Endothelial cell of umbilical vein (primary cell): ENCODE results near the gene SENP2. TPM values are rescaled to one million over a fixed set of nuclear protein-coding genes. Genes with fewer than 3 reads are reported as not detected.

Experiments used
- BruUV-seq: library from RNA; stranded (reverse); fragments of 400-500 nt; replicated peaks from 2 replicates; lab custom pipeline; 2021; lab: Mats Ljungman, UMichigan
- CTCF ChIA-PET: fragments of 300-600, 350-600 bp; sonication (Branson Sonifier 250); formaldehyde crosslinking; loops from one replicate; lab custom pipeline; 2021; ENCODE audit warnings: antibody characterized with exemption, inconsistent platforms; lab: Charles Lee
- POLR2A ChIA-PET: fragments of 300-600, 350-600 bp; sonication (Branson Sonifier 250); formaldehyde crosslinking; loops from one replicate; lab custom pipeline; 2021; ENCODE audit warnings: antibody characterized with exemption, inconsistent platforms; lab: Charles Lee
- DNase-seq: peaks from one replicate; pipeline ENCODE4 v3.0.0-alpha.2; 2011; ENCODE audit warnings: low read depth, low spot score
- FAIRE-seq: peaks from 2 replicates; lab custom pipeline; 2011; peaks lifted over from hg19 to GRCh38; lab: Jason Lieb, UNC
- H2AFZ ChIP-seq: 2 replicates; pipeline ENCODE4 v1.6.0; 2012; ENCODE audit warnings: low read depth, low read length, control low read depth, inconsistent platforms
- H3K27ac ChIP-seq: 2 replicates; pipeline ENCODE4 v1.5.1; 2011; ENCODE audit warnings: low read depth, mild to moderate bottlenecking, control low read depth, low read length, moderate library complexity; ENCODE audit not compliant: insufficient read depth
- H3K27me3 ChIP-seq, 2 experiments: 2 replicates each; pipeline versions ENCODE4 v1.6.0 to v1.6.1; 2011; ENCODE audit warnings: low read length in 2 of 2, mixed read lengths in 1 of 2; ENCODE audit not compliant: control insufficient read depth in 2 of 2, insufficient read depth in 2 of 2
- H3K36me3 ChIP-seq, 2 experiments: 2 replicates in 1 of 2; 3 replicates in 1 of 2; pipeline ENCODE4 v1.5.1; 2011; ENCODE audit warnings: low read length in 2 of 2, mild to moderate bottlenecking in 1 of 2, moderate library complexity in 1 of 2; ENCODE audit not compliant: control insufficient read depth in 2 of 2, insufficient read depth in 2 of 2; ENCODE audit errors: extremely low read depth in 1 of 2
- H3K4me1 ChIP-seq: 3 replicates; pipeline ENCODE4 v1.5.1; 2011; ENCODE audit warnings: mild to moderate bottlenecking, low read length; ENCODE audit not compliant: control insufficient read depth, insufficient read depth; ENCODE audit errors: extremely low read depth
- H3K4me2 ChIP-seq: 2 replicates; pipeline ENCODE4 v1.6.1; 2011; ENCODE audit warnings: low read length, control low read depth, mixed read lengths; ENCODE audit not compliant: insufficient read depth
- H3K4me3 ChIP-seq, 3 experiments: fragments of 200-600 bp in 1 of 3; sonication (generic), shearing (Covaris generic) in 1 of 3; replicated peaks in 1 of 3; 2 replicates each; pipeline ENCODE4 v1.5.1; 2011 to 2016; ENCODE audit warnings: control low read depth in 3 of 3, low read length in 3 of 3, mild to moderate bottlenecking in 2 of 3, inconsistent platforms in 1 of 3, low read depth in 1 of 3, moderate library complexity in 1 of 3; ENCODE audit not compliant: insufficient read depth in 1 of 3
- H3K79me2 ChIP-seq: 2 replicates; pipeline ENCODE4 v1.6.0; 2012; ENCODE audit warnings: low read length, inconsistent platforms; ENCODE audit not compliant: control insufficient read depth, insufficient read depth
- H3K9ac ChIP-seq: replicated peaks from 2 replicates; pipeline ENCODE3; 2011; ENCODE audit warnings: low read length, control low read depth; ENCODE audit not compliant: insufficient read depth; ENCODE audit errors: extremely low read depth
- H3K9me1 ChIP-seq: replicated peaks from 3 replicates; pipeline ENCODE4 v1.6.0; 2011; ENCODE audit warnings: mild to moderate bottlenecking, low read length; ENCODE audit not compliant: control insufficient read depth, insufficient read depth; ENCODE audit errors: extremely low read depth
- H3K9me3 ChIP-seq: replicated peaks from 2 replicates; pipeline ENCODE4 v1.5.1; 2012; ENCODE audit warnings: low read length, inconsistent platforms; ENCODE audit not compliant: control insufficient read depth, insufficient read depth
- H4K20me1 ChIP-seq: replicated peaks from 2 replicates; pipeline ENCODE3; 2011; ENCODE audit warnings: mild to moderate bottlenecking, low read length; ENCODE audit not compliant: control insufficient read depth, insufficient read depth; ENCODE audit errors: extremely low read depth
- EZH2 ChIP-seq: IDR thresholded peaks from 2 replicates; pipeline ENCODE4 v1.6.1; 2012; ENCODE audit warnings: borderline replicate concordance, low read depth, mild to moderate bottlenecking, moderate library complexity, low read length, inconsistent platforms; ENCODE audit not compliant: severe bottlenecking
- FOS ChIP-seq: IDR thresholded peaks from 2 replicates; pipeline ENCODE4 v1.6.1; 2011; ENCODE audit warnings: mild to moderate bottlenecking, low read length, moderate library complexity, borderline replicate concordance; ENCODE audit not compliant: insufficient read depth
- GATA2 ChIP-seq: IDR thresholded peaks from 2 replicates; pipeline ENCODE4 v1.7.0; 2011; ENCODE audit warnings: low read depth, mild to moderate bottlenecking, moderate library complexity, mixed read lengths, low read length; ENCODE audit not compliant: insufficient read length, insufficient read depth
- JUN ChIP-seq: IDR thresholded peaks from 2 replicates; pipeline ENCODE4 v1.6.1; 2011; ENCODE audit warnings: borderline replicate concordance, low read depth; ENCODE audit not compliant: insufficient read length, insufficient read depth
- MYC ChIP-seq: IDR thresholded peaks from one replicate; pipeline ENCODE4 v1.6.1; 2011; ENCODE audit warnings: mild to moderate bottlenecking, low read depth, low read length
- POLR2A ChIP-seq: IDR thresholded peaks from 2 replicates; pipeline ENCODE4 v1.6.1; 2012; ENCODE audit warnings: low read depth, mild to moderate bottlenecking, control low read depth, low read length
- POLR2AphosphoS5 ChIP-seq: IDR thresholded peaks from 2 replicates; pipeline ENCODE4 v1.6.1; 2012; ENCODE audit warnings: low read depth, mild to moderate bottlenecking, control low read depth, low read length, moderate library complexity; ENCODE audit not compliant: insufficient read depth
- dilution Hi-C: fragments of 300-500 bp; cut with MboI; formaldehyde crosslinking; loops from one replicate; pipeline ENCODE4 v1.15.0; 2019; ENCODE audit warnings: low sequenced_read_pairs; ENCODE audit not compliant: extremely low pct_ligation_motif_present
- intact Hi-C: fragments of 100-400 bp; cut with micrococcal nuclease; formaldehyde crosslinking; loops from one replicate; pipeline ENCODE4 v1.10.0; 2022
- polyA plus RNA-seq, 4 experiments: library from polyadenylated mRNA; depleted of rRNA in 3 of 4; stranded (reverse) in 3 of 4; unstranded in 1 of 4; fragments of >200 nt; gene quantifications; 2 replicates each; pipeline versions ENCODE4 v1.2.1 to v1.2.3, GENCODE V29; 2011 to 2012; ENCODE audit warnings: missing spikeins in 1 of 4
- total RNA-seq: library from RNA; stranded (reverse); gene quantifications from 2 replicates; pipeline ENCODE4 v1.2.3, GENCODE V29; 2021
- TF ChIP-seq, protein P1 (sequence below), 2 donors: IDR thresholded peaks; 1 replicate in 1 of 2; 2 replicates in 1 of 2; pipeline ENCODE4 v1.5.1; 2011; ENCODE audit warnings: low read length in 2 of 2, mild to moderate bottlenecking in 2 of 2, moderate library complexity in 2 of 2, control low read depth in 1 of 2, inconsistent platforms in 1 of 2, low read depth in 1 of 2; ENCODE audit not compliant: insufficient read depth in 1 of 2; ENCODE audit errors: extremely low read depth in 1 of 2
- TF ChIP-seq, protein P2 (sequence below): IDR thresholded peaks from 2 replicates; pipeline ENCODE4 v1.6.1; 2011; ENCODE audit not compliant: insufficient read depth, insufficient read length

The SENP2 gene
- total and polyA plus RNA-seq, 2 donors (not counting 3 experiments of a cell fraction or from before 2014, with no cell fraction given), result 3.8 to 40.4 TPM

DNA sequence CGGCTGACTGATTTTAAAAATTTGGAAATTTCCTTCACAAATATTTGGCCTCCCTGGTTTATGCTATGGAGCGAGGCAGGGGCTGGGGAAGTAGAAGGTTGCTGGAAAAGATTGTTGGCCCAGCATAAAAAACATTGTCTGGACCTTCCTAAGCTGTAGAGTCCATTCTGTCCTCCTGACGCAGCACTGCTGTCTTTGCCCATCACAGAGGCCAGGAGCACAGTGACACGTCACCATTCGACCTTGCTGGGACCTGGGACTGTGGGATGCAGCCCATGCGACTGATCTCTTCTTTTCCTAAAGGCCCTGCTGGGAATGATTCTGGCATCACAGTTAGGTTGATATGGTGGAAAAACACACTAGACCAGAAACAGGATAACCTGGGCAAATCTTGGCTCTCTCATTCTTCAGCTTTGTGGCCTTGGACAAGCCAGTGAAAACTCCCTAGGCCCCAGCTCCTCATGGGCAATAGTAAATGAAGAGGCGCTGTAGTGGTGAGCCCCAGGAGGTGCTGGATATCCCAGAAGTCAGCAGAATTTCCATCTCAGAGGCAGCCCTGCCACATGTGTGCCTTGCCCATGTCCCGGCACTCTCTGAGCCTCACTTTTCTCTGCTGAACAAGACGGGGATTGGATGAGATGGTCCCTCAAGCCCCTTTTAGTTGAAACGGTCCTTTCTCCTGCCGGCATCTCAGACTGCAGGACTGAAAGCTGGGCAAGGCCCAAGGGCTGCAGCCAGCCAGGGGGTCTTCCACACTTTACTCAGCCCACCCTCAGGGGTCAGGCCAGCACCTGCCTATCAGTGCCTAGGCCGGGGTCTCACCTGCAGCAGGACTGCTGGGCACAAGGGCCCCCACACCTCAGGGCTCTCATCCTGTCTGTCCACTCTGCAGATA is 69.6 kb downstream of the SENP2 start:
- H2AFZ ChIP-seq, result no peak overlapping the region
- ChIA-PET POLR2A (interaction anchor here (1.0 to 1.4 kb wide), 3 partner anchors 73 to 282 kb away, joined by 3 to 5 read pairs (median 4); partner anchors contain the start of gene TRA2B), CTCF (interaction anchor here (0.7 to 7.6 kb wide), 8 partner anchors 7 to 296 kb away, joined by 3 to 223 read pairs (median 4); no protein-coding TSS in a partner anchor)
- peaks cover 5% of the 10 kb centered on the region for H3K79me2 ChIP-seq
- H3K27ac ChIP-seq, result peak overlapping the region; percentile 74
- H3K9ac ChIP-seq, result peak overlapping the region; percentile 30
- peak; percentile 49 for FAIRE-seq
- dilution Hi-C loops, result no loop called here
- no peaks in the 10 kb centered on the region for H3K9me1 ChIP-seq
- no peak overlapping the region for H3K4me2 ChIP-seq
- no peak overlapping the region for H3K4me3 ChIP-seq
- no peaks in the 10 kb centered on the region for H4K20me1 ChIP-seq
- no peaks in the 10 kb centered on the region for H3K27me3 ChIP-seq
- H3K9me3 ChIP-seq, result no peaks in the 10 kb centered on the region
- DNase-seq, result no peak
- peaks cover 53% of the 10 kb centered on the region for H3K4me1 ChIP-seq
- TF ChIP-seq, protein P1, sequence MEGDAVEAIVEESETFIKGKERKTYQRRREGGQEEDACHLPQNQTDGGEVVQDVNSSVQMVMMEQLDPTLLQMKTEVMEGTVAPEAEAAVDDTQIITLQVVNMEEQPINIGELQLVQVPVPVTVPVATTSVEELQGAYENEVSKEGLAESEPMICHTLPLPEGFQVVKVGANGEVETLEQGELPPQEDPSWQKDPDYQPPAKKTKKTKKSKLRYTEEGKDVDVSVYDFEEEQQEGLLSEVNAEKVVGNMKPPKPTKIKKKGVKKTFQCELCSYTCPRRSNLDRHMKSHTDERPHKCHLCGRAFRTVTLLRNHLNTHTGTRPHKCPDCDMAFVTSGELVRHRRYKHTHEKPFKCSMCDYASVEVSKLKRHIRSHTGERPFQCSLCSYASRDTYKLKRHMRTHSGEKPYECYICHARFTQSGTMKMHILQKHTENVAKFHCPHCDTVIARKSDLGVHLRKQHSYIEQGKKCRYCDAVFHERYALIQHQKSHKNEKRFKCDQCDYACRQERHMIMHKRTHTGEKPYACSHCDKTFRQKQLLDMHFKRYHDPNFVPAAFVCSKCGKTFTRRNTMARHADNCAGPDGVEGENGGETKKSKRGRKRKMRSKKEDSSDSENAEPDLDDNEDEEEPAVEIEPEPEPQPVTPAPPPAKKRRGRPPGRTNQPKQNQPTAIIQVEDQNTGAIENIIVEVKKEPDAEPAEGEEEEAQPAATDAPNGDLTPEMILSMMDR (IDR thresholded peaks at IDR 0.05; ENCODE audit: extremely low read depth in 1 of 2, insufficient read depth in 1 of 2, low read depth in 1 of 2, low read length in 2 of 2), result no peak
- TF ChIP-seq GATA2 (no peak), MYC (no peak), JUN (no peak), POLR2A (no peak), FOS (no peak), EZH2 (no peak), POLR2AphosphoS5 (no peak)
- TF ChIP-seq, protein P2, sequence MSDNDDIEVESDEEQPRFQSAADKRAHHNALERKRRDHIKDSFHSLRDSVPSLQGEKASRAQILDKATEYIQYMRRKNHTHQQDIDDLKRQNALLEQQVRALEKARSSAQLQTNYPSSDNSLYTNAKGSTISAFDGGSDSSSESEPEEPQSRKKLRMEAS, result no peak
- BruUV-seq, result no TSS peak
- H3K36me3 ChIP-seq, result peaks cover 16 to 41% of the 10 kb centered on the region in 2 experiments
- intact Hi-C loops, result loop anchor here (1.0 to 10.0 kb wide), 2 partner anchors 79 to 889 kb away; partner anchors contain the start of gene CRYGS
